ENCODE data around the gene PPP2R5A. TPM values are rescaled to one million over a fixed set of nuclear protein-coding genes. Genes with fewer than 3 reads are reported as not detected.

The PPP2R5A gene
- total RNA-seq, 4 donors from 2014 or later = 43.2 to 88.9 (median 59.5) TPM

GRCh38 chr1:212244441-212244840 lies 40.8 kb upstream of the PPP2R5A start:
- H3K9me3 ChIP-seq = no peaks in the 10 kb centered on the region
- no peak for ATAC-seq
- TF ChIP-seq POLR2A (IDR thresholded peaks at IDR 0.05) (no peak), POLR2AphosphoS5 (IDR thresholded peaks at IDR 0.05) (no peak), EP300 (IDR thresholded peaks at IDR 0.05) (no peak)
- TF ChIP-seq, protein P1, sequence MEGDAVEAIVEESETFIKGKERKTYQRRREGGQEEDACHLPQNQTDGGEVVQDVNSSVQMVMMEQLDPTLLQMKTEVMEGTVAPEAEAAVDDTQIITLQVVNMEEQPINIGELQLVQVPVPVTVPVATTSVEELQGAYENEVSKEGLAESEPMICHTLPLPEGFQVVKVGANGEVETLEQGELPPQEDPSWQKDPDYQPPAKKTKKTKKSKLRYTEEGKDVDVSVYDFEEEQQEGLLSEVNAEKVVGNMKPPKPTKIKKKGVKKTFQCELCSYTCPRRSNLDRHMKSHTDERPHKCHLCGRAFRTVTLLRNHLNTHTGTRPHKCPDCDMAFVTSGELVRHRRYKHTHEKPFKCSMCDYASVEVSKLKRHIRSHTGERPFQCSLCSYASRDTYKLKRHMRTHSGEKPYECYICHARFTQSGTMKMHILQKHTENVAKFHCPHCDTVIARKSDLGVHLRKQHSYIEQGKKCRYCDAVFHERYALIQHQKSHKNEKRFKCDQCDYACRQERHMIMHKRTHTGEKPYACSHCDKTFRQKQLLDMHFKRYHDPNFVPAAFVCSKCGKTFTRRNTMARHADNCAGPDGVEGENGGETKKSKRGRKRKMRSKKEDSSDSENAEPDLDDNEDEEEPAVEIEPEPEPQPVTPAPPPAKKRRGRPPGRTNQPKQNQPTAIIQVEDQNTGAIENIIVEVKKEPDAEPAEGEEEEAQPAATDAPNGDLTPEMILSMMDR (IDR thresholded peaks at IDR 0.05) = no peak
- 78 to 83% methylated on average over 2 of the region's 2 CpGs for WGBS, 2 donors (ENCODE audit: low coverage in 1 of 2)
- H3K27me3 ChIP-seq = no peaks in the 10 kb centered on the region
- H3K4me3 ChIP-seq = no peak overlapping the region
- peaks cover 0 to 62% (median 9%) of the 10 kb centered on the region in 3 donors for H3K4me1 ChIP-seq
- no peaks in the 10 kb centered on the region for H3K36me3 ChIP-seq
- H3K27ac ChIP-seq = no peak overlapping the region

DNA sequence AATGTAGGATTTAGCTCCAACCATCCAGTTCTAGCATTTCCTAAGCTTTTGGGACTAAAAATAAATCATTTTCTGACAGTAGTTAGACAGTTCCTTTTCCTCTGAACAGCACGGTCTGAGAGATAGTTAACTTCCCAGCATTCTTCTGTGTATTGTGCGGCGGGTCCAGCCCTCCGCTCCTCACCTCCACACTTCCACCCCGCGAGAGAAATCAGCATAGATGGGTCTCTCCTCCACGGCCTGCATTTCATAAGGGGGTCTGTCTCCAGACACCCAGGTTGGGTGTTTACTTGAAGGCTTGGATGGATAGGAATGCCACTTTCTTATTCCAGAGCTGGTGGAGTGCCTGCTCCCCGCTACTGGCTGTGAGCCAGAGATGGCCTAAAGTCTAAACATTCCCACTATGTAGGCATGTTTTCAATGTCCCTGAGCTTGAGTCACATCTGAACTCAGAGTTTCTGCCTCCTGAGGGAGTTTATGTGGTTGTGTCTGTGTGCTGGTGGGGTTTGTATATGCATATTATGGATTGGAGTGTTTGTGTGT lies 38.0 kb upstream of the PPP2R5A start:
- 23 to 32% methylated on average over 8 of the region's 8 CpGs for WGBS, 2 donors (ENCODE audit: low coverage in 1 of 2)
- Histone ChIP-seq H3K4me1 (peaks cover 0 to 37% (median 6%) of the 10 kb centered on the region in 3 donors), H3K9me3 (no peaks in the 10 kb centered on the region), H3K36me3 (no peaks in the 10 kb centered on the region), H3K27me3 (no peaks in the 10 kb centered on the region), H3K27ac (peak overlapping the region; percentile 38 to 51 (median 44)), H3K4me3 (no peak overlapping the region)
- TF ChIP-seq POLR2A (IDR thresholded peaks at IDR 0.05) (no peak), POLR2AphosphoS5 (IDR thresholded peaks at IDR 0.05) (no peak), EP300 (IDR thresholded peaks at IDR 0.05) (no peak)
- TF ChIP-seq, protein P1 (IDR thresholded peaks at IDR 0.05) = no peak
- ATAC-seq = peak; percentile 46

DNA sequence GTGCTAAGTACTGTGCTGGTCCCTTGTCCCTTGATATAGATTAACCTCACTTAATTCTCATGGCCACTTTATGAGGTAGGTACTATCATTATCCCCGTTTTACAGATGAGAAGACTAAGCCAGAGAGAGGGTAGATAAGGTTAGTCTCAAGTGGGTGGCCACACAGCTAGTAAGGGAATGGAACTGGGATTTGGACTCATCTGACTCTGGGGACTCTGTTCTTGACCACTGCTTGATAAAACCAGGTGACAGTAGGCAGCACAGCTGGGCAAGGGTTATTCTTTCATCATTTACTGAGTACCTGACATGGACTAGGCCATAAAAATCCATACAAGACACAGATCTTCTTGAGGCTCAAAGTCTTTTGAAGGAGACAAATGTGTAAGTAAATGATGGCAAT lies 37.2 kb upstream of the PPP2R5A start:
- ATAC-seq = no peak
- H3K36me3 ChIP-seq = no peaks in the 10 kb centered on the region
- TF ChIP-seq POLR2AphosphoS5 (IDR thresholded peaks at IDR 0.05) (no peak), EP300 (IDR thresholded peaks at IDR 0.05) (no peak), POLR2A (IDR thresholded peaks at IDR 0.05) (no peak)
- TF ChIP-seq, protein P1 (IDR thresholded peaks at IDR 0.05) = no peak
- peaks cover 0 to 30% (median 0%) of the 10 kb centered on the region in 3 donors for H3K4me1 ChIP-seq
- no peaks in the 10 kb centered on the region for H3K27me3 ChIP-seq
- H3K27ac ChIP-seq = peak overlapping the region in 2 of 4 donors; percentile 38 to 49
- 80 to 100% methylated on average over 1 of the region's 1 CpG for WGBS, 2 donors (ENCODE audit: low coverage in 1 of 2)
- H3K9me3 ChIP-seq = no peaks in the 10 kb centered on the region
- H3K4me3 ChIP-seq = no peak overlapping the region

GRCh38 chr1:212254853-212255363 lies 30.3 kb upstream of the PPP2R5A start:
- H3K36me3 ChIP-seq = no peaks in the 10 kb centered on the region
- H3K4me3 ChIP-seq = no peak overlapping the region
- whole genome bisulfite sequencing, 2 donors (ENCODE audit: low coverage in 1 of 2) = 54 to 80% methylated on average over 2 to 7 of the region's 7 CpGs
- TF ChIP-seq EP300 (IDR thresholded peaks at IDR 0.05) (no peak), POLR2A (IDR thresholded peaks at IDR 0.05) (no peak), POLR2AphosphoS5 (IDR thresholded peaks at IDR 0.05) (no peak)
- TF ChIP-seq, protein P1 (IDR thresholded peaks at IDR 0.05) = no peak
- H3K27me3 ChIP-seq = no peaks in the 10 kb centered on the region
- H3K27ac ChIP-seq = no peak overlapping the region
- no peaks in the 10 kb centered on the region for H3K4me1 ChIP-seq
- no peak for ATAC-seq
- H3K9me3 ChIP-seq = no peaks in the 10 kb centered on the region

GRCh38 chr1:212255705-212256307 lies 29.4 kb upstream of the PPP2R5A start:
- Histone ChIP-seq H3K4me3 (no peak overlapping the region), H3K9me3 (no peaks in the 10 kb centered on the region), H3K27ac (no peak overlapping the region), H3K4me1 (peaks cover 0 to under 1% (median 0%) of the 10 kb centered on the region in 3 donors), H3K36me3 (no peaks in the 10 kb centered on the region), H3K27me3 (no peaks in the 10 kb centered on the region)
- WGBS, 2 donors (ENCODE audit: low coverage in 1 of 2) = 58% methylated on average over 4 to 7 of the region's 9 CpGs
- ATAC-seq = peak; percentile 18
- TF ChIP-seq POLR2AphosphoS5 (IDR thresholded peaks at IDR 0.05) (no peak), POLR2A (IDR thresholded peaks at IDR 0.05) (no peak), EP300 (IDR thresholded peaks at IDR 0.05) (no peak)
- TF ChIP-seq, protein P1 (IDR thresholded peaks at IDR 0.05) = no peak
